Thoracic aorta (tissue), 2 donors: ENCODE results near the gene LYRM4. TPM values are rescaled to one million over a fixed set of nuclear protein-coding genes. Genes with fewer than 3 reads are reported as not detected.

Source experiments
- ATAC-seq: fragments of 150-250 bp; one replicate; pipeline ENCODE4 v1.8.0; 2017; ENCODE audit warnings: low read depth; ENCODE audit not compliant: insufficient number of reproducible peaks, low FRiP score
- DNase-seq: peaks from one replicate; pipeline ENCODE4 v3.0.0-alpha.2; 2020; ENCODE audit warnings: low spot score
- H3K27ac ChIP-seq, 2 donors: fragments of 200-600 bp; sonication (generic); 1 replicate in 1 of 2; 2 replicates in 1 of 2; pipeline ENCODE4 v1.5.1; 2016; ENCODE audit warnings: mild to moderate bottlenecking in 2 of 2, moderate library complexity in 2 of 2
- H3K27me3 ChIP-seq: fragments of 200-600 bp; sonication (generic); replicated peaks from 2 replicates; pipeline ENCODE4 v1.6.0; 2016; ENCODE audit warnings: mild to moderate bottlenecking; ENCODE audit not compliant: insufficient read depth
- H3K36me3 ChIP-seq: fragments of 200-600 bp; sonication (generic); one replicate; pipeline ENCODE4 v1.5.1; 2016
- H3K4me1 ChIP-seq, 2 donors: fragments of 200-600 bp; sonication (generic); 1 replicate in 1 of 2; 2 replicates in 1 of 2; pipeline versions ENCODE4 v1.5.1 to v1.6.0; 2016; ENCODE audit warnings: low read depth in 2 of 2, mild to moderate bottlenecking in 1 of 2; ENCODE audit not compliant: control insufficient read depth in 1 of 2
- H3K4me3 ChIP-seq: fragments of 200-600 bp; sonication (generic); 2 replicates; pipeline ENCODE4 v1.5.1; 2016; ENCODE audit warnings: mild to moderate bottlenecking
- H3K9me3 ChIP-seq: fragments of 200-600 bp; sonication (generic); 2 replicates; pipeline ENCODE4 v1.5.1; 2016
- CTCF ChIP-seq: fragments of 200-600 bp; sonication (generic); IDR thresholded peaks from one replicate; pipeline ENCODE4 v1.5.1; 2019; ENCODE audit warnings: antibody characterized with exemption
- total RNA-seq, 2 donors: library from RNA; depleted of rRNA; stranded (reverse); fragments of >200 nt; gene quantifications; one replicate each; pipeline versions ENCODE4 v1.1.0 to v1.2.3, GENCODE V29; 2016

LYRM4 gene
- total RNA-seq, 2 donors from 2014 or later, result 6.9 to 27.2 TPM

- H3K27ac ChIP-seq, result no peak overlapping the region
- no peaks in the 10 kb centered on the region for H3K36me3 ChIP-seq
- ATAC-seq (no peak), DNase-seq (no peak)
- H3K4me3 ChIP-seq, result no peak overlapping the region
- peaks cover 0 to 11% of the 10 kb centered on the region in 2 donors for H3K4me1 ChIP-seq
- peak; percentile 61 for TF ChIP-seq CTCF
- H3K27me3 ChIP-seq, result no peaks in the 10 kb centered on the region
- H3K9me3 ChIP-seq, result no peaks in the 10 kb centered on the region
Measured at GRCh38 chr6:5135788-5136376, 124.9 kb downstream of the LYRM4 start.

DNA sequence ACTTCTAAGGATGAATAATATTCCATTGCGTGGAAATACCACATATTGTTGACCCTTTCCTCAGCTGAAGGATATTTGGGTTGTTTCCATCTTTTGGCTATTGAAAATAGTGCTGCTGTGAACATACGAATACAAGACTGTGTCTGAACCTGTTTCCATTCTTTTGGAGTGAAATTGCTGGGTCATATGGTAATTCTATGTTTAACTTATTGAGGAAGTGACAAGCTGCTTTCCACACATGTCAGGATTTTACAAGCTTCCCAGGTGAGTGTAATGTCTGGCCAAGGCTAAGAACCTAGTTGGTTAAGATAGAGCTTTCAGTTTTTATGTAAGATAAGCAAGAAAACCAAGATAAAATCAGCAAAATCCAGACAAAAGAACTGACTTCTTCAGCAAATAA lies 126.8 kb downstream of the LYRM4 start:
- no peak for TF ChIP-seq CTCF
- DNase-seq (no peak), ATAC-seq (no peak)
- Histone ChIP-seq H3K9me3 (no peaks in the 10 kb centered on the region), H3K4me1 (peaks cover 0 to 11% of the 10 kb centered on the region in 2 donors), H3K27me3 (no peaks in the 10 kb centered on the region), H3K36me3 (no peaks in the 10 kb centered on the region), H3K27ac (no peak overlapping the region), H3K4me3 (no peak overlapping the region)

- Histone ChIP-seq H3K9me3 (no peaks in the 10 kb centered on the region), H3K27ac (no peak overlapping the region), H3K4me3 (peak overlapping the region; percentile 14), H3K27me3 (no peaks in the 10 kb centered on the region), H3K4me1 (peaks cover 0 to 11% of the 10 kb centered on the region in 2 donors), H3K36me3 (no peaks in the 10 kb centered on the region)
- DNase-seq (peak; percentile 20), ATAC-seq (no peak)
- TF ChIP-seq CTCF, result no peak
Measured at GRCh38 chr6:5132731-5133130, 128.0 kb downstream of the LYRM4 start.

DNA sequence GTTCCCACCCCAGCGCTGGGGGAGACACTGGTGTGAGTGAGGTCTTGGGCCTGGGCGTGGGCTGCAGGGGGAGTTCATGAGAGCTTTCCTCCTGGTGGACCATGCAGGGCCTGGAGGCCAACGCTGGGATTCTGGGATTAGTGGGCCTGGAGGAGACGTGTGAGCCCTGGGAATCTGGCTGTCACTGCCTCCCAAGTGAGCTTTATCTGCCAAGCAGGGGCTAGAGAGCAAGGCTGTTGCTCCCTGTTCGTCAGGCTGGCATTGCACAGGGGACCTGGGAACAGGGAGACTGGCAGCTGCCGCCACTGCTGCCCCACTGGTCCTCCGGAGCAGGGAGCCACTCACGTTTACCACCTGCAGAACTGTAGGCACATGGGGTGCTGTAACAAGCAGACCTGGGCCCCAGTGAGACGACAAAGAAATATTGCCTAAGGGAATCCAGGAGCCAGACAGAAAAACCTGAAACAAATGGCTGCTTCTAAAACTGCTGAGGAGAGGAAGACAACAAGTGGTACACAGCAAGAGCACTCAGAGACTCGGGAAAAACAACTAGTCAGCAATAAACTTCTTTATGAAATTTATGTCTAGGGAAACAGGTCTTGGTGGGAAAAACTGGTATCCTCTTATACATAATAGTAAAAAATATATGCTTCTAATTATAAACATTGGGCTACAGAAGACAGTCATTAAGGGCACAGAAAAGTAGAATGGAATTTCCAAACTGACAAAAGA lies 130.4 kb downstream of the LYRM4 start:
- no peak for DNase-seq
- no peak for ATAC-seq
- Histone ChIP-seq H3K9me3 (no peaks in the 10 kb centered on the region), H3K36me3 (no peaks in the 10 kb centered on the region), H3K4me1 (peaks cover 0 to 11% of the 10 kb centered on the region in 2 donors), H3K4me3 (no peak overlapping the region), H3K27me3 (no peaks in the 10 kb centered on the region), H3K27ac (no peak overlapping the region)
- no peak for TF ChIP-seq CTCF

DNA sequence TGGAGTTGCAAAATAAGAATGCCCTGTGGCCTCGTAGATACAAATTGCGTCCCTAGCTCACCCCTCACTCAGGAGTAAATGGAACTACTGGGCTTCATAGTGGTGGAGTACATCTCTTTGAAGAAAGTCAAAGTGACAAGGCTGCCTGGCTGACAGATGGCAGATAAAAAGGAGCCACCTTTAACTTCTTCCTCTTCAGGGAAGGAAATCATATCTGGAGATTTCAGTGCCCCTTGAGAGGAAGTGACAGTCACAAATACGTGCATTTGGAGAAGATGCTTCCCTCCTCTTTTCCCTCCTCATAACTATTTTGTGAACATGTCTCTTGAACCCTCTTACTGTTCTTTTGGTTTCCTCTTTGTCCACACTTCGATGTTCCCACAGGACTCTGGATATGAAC lies 132.4 kb downstream of the LYRM4 start:
- H3K4me1 ChIP-seq, result peaks cover 0 to 11% of the 10 kb centered on the region in 2 donors
- H3K9me3 ChIP-seq, result no peaks in the 10 kb centered on the region
- no peak overlapping the region for H3K4me3 ChIP-seq
- H3K27me3 ChIP-seq, result no peaks in the 10 kb centered on the region
- ATAC-seq (no peak), DNase-seq (no peak)
- no peak overlapping the region for H3K27ac ChIP-seq
- no peaks in the 10 kb centered on the region for H3K36me3 ChIP-seq
- TF ChIP-seq CTCF, result no peak
